Right atrium auricular region (tissue), 2 donors: Measurements from ENCODE around the gene IGIP. TPM values are rescaled to one million over a fixed set of nuclear protein-coding genes. Genes with fewer than 3 reads are reported as not detected.

Source experiments
- DNase-seq: peaks from one replicate; pipeline ENCODE4 v3.0.0-alpha.2; 2019; ENCODE audit warnings: low spot score
- H3K27ac ChIP-seq, 2 donors: fragments of 200-600 bp; sonication (generic); 1 replicate in 1 of 2; 2 replicates in 1 of 2; pipeline ENCODE4 v1.5.1; 2016 to 2019
- H3K27me3 ChIP-seq, 2 donors: fragments of 200-600 bp; sonication (generic); one replicate each; pipeline versions ENCODE4 v1.5.1 to v1.6.0; 2017 to 2019
- H3K36me3 ChIP-seq: fragments of 200-600 bp; sonication (generic); one replicate; pipeline ENCODE4 v1.5.1; 2016
- H3K4me1 ChIP-seq, 2 donors: fragments of 200-600 bp; sonication (generic); one replicate each; pipeline versions ENCODE4 v1.5.1 to v1.6.0; 2017 to 2019
- H3K4me3 ChIP-seq, 2 donors: fragments of 200-600 bp; sonication (generic); 1 replicate in 1 of 2; 2 replicates in 1 of 2; pipeline ENCODE4 v1.5.1; 2017 to 2019; ENCODE audit warnings: mild to moderate bottlenecking in 1 of 2, moderate library complexity in 1 of 2
- H3K9me3 ChIP-seq, 2 donors: fragments of 200-600 bp; sonication (generic); one replicate each; pipeline ENCODE4 v1.5.1; 2019
- total RNA-seq, 2 donors: library from RNA; depleted of rRNA; stranded (reverse); fragments of >200 nt; gene quantifications; one replicate each; pipeline ENCODE4 v1.1.0, GENCODE V29; 2016
- TF ChIP-seq, protein P1 (sequence below), 2 donors: fragments of 200-600 bp; sonication (generic); IDR thresholded peaks; one replicate each; pipeline ENCODE4 v1.5.1; 2019; ENCODE audit warnings: antibody characterized with exemption in 2 of 2

The IGIP gene
- total RNA-seq, 2 donors from 2014 or later, result 13.7 to 13.8 TPM

DNA sequence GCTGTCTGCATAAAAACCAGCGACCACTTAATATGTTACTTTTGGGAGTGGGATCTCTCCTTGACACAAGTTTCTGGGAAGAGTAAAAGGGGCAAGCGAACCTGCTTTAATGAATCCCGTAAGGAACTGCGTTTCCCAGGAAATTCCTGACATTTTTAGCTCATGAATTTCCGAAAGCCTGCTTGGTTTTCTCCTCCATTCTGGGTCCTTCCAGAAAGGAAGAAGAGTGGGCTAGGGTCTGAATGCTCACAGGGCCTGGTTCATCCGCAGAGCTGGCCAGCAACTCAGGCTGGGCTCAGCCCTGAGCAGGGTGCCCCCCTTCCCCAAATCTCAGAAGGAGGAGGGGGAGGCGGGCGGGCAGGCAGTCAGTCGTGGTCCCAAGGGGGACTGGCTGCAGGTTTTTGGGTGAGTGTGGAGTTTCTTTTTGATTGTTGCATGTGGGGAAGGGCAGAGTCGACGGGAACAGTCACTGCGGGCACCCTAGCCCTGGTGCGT is 13.0 kb upstream of the IGIP start:
- DNase-seq, result no peak
- H3K4me1 ChIP-seq, result peaks cover 0 to 70% of the 10 kb centered on the region in 2 donors
- peak overlapping the region; percentile 88 to 95 for H3K27ac ChIP-seq
- H3K9me3 ChIP-seq, result no peaks in the 10 kb centered on the region
- no peaks in the 10 kb centered on the region for H3K27me3 ChIP-seq
- peak overlapping the region; percentile 78 to 84 for H3K4me3 ChIP-seq
- TF ChIP-seq, protein P1, sequence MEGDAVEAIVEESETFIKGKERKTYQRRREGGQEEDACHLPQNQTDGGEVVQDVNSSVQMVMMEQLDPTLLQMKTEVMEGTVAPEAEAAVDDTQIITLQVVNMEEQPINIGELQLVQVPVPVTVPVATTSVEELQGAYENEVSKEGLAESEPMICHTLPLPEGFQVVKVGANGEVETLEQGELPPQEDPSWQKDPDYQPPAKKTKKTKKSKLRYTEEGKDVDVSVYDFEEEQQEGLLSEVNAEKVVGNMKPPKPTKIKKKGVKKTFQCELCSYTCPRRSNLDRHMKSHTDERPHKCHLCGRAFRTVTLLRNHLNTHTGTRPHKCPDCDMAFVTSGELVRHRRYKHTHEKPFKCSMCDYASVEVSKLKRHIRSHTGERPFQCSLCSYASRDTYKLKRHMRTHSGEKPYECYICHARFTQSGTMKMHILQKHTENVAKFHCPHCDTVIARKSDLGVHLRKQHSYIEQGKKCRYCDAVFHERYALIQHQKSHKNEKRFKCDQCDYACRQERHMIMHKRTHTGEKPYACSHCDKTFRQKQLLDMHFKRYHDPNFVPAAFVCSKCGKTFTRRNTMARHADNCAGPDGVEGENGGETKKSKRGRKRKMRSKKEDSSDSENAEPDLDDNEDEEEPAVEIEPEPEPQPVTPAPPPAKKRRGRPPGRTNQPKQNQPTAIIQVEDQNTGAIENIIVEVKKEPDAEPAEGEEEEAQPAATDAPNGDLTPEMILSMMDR (IDR thresholded peaks at IDR 0.05), result no peak
- no peaks in the 10 kb centered on the region for H3K36me3 ChIP-seq

DNA sequence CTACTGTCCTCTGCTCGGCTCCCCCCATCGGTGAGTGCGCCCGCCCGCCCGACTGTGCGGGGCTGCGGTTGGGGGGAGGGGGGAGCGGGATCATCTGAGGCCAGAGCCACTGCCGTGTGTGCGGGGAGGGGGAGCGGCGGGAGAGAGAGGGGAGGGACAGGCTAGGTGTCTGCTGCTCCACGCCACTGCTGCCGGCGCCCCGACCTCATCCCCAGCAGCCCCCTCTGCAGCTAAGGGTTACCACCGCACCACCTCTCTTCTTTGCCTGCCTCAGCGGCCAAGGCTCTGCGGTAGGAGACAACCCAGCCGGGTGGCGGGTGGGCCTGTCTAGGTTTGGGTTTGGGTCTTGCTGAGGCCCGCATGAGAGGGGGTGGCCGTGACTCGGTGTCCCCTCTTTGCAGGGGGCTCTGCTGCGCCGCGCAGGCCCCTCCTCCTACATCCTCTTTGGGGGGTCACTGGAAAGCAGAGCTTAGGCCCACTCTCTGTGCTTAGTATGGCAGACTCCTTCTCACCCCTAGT is 12.5 kb upstream of the IGIP start:
- Histone ChIP-seq H3K36me3 (no peaks in the 10 kb centered on the region), H3K9me3 (no peaks in the 10 kb centered on the region), H3K27me3 (no peaks in the 10 kb centered on the region), H3K27ac (peak overlapping the region; percentile 88 to 95), H3K4me3 (peak overlapping the region; percentile 78 to 84), H3K4me1 (peaks cover 0 to 73% of the 10 kb centered on the region in 2 donors)
- DNase-seq, result no peak
- TF ChIP-seq, protein P1 (IDR thresholded peaks at IDR 0.05), result no peak

DNA sequence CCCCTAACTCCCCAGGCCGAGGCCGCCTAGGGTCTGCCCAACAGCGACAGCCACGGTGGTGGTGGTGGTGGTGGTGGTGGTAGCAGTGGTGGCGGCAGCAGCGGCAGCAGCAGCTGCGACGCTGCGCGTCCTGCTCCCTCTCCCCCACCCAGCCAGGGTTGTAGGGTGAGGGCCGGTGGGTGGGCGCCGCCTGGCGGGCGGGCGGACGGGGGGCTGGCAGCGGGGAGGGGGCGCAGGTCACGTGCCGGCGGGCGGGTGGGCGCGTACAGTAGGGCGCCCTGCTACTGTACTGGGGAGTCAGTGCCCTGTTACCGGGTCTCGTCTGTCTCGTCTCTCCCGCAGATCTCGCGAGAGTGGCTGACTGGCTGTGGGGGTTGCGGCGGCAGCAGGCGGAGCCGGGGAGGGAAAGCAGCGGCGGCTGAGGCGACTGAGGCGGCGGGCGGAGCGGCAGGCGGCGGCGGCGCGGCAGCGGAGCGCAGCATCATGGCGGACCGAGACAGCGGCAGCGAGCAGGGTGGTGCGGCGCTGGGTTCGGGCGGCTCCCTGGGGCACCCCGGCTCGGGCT is 12.0 kb upstream of the IGIP start, which contains the start of gene PURA:
Gene PURA, plus strand, starts transcription at position 411 of the 565 bp plus-strand sequence. Its CDS starts 73 bp downstream, at position 484.
- TF ChIP-seq, protein P1 (IDR thresholded peaks at IDR 0.05), result peak in 1 of 2 donors; percentile 60
- Histone ChIP-seq H3K27ac (peak within 1 kb of the TSS; percentile 88 to 95), H3K4me1 (peaks cover 0 to 73% of the 10 kb centered on the region in 2 donors)

DNA sequence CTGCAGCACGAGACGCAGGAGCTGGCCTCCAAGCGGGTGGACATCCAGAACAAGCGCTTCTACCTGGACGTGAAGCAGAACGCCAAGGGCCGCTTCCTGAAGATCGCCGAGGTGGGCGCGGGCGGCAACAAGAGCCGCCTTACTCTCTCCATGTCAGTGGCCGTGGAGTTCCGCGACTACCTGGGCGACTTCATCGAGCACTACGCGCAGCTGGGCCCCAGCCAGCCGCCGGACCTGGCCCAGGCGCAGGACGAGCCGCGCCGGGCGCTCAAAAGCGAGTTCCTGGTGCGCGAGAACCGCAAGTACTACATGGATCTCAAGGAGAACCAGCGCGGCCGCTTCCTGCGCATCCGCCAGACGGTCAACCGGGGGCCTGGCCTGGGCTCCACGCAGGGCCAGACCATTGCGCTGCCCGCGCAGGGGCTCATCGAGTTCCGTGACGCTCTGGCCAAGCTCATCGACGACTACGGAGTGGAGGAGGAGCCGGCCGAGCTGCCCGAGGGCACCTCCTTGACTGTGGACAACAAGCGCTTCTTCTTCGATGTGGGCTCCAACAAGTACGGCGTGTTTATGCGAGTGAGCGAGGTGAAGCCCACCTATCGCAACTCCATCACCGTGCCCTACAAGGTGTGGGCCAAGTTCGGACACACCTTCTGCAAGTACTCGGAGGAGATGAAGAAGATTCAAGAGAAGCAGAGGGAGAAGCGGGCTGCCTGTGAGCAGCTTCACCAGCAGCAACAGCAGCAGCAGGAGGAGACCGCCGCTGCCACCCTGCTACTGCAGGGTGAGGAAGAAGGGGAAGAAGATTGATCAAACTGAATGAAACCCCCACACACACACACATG is 11.2 kb upstream of the IGIP start:
- peak overlapping the region; percentile 78 to 84 for H3K4me3 ChIP-seq
- TF ChIP-seq, protein P1 (IDR thresholded peaks at IDR 0.05), result no peak
- H3K4me1 ChIP-seq, result peaks cover 0 to 65% of the 10 kb centered on the region in 2 donors

More for the DNA sequence above, 12.0 kb upstream of the IGIP start, which contains the start of gene PURA:
- Histone ChIP-seq H3K9me3 (no peaks in the 10 kb centered on the region), H3K4me3 (peak within 1 kb of the TSS; percentile 78 to 84), H3K27me3 (no peaks in the 10 kb centered on the region), H3K36me3 (no peaks in the 10 kb centered on the region)
- DNase-seq, result peak; percentile 94

DNA sequence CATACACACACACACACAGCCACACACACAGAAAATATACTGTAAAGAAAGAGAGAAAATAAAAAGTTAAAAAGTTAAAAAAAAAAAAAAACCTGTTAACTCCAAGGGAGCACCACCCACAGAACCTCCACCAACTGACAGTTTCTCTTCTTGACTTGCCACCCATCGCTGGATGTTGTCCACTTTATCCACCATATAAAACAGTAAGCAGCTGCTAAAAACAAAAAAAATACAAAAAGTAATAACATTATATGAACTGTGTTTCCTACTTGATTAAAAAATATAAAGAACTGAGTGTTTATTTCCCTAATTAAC is 10.6 kb upstream of the IGIP start:
- Histone ChIP-seq H3K36me3 (no peaks in the 10 kb centered on the region), H3K4me3 (peak overlapping the region; percentile 78 to 84), H3K4me1 (peaks cover 0 to 61% of the 10 kb centered on the region in 2 donors), H3K9me3 (no peaks in the 10 kb centered on the region), H3K27ac (peak overlapping the region; percentile 88 to 95), H3K27me3 (no peaks in the 10 kb centered on the region)
- no peak for DNase-seq
- TF ChIP-seq, protein P1 (IDR thresholded peaks at IDR 0.05), result no peak

More for the DNA sequence above, 11.2 kb upstream of the IGIP start:
- Histone ChIP-seq H3K36me3 (no peaks in the 10 kb centered on the region), H3K27ac (peak overlapping the region; percentile 88 to 95), H3K27me3 (no peaks in the 10 kb centered on the region), H3K9me3 (no peaks in the 10 kb centered on the region)
- DNase-seq, result peak; percentile 66
